Epithelial cell of esophagus (primary cell): ENCODE measurements around the gene MAP2K5.

ENCODE experiments used
- DNase-seq: peaks from one replicate; pipeline ENCODE4 v3.0.0; 2010; ENCODE audit warnings: low read depth
- H3K4me3 ChIP-seq: 2 replicates; pipeline ENCODE4 v1.5.1; 2011; ENCODE audit warnings: mild to moderate bottlenecking, low read length, control low read depth
- TF ChIP-seq, protein P1 (sequence below): IDR thresholded peaks from 2 replicates; pipeline ENCODE4 v1.5.1; 2011; ENCODE audit warnings: low read depth, mild to moderate bottlenecking, low read length, control low read depth, inconsistent platforms; ENCODE audit not compliant: insufficient read depth; ENCODE audit errors: missing control alignments

The MAP2K5 gene

GRCh38 chr15:67700023-67700422, 157.5 kb downstream of the MAP2K5 start:
- no peak for DNase-seq
- TF ChIP-seq, protein P1, sequence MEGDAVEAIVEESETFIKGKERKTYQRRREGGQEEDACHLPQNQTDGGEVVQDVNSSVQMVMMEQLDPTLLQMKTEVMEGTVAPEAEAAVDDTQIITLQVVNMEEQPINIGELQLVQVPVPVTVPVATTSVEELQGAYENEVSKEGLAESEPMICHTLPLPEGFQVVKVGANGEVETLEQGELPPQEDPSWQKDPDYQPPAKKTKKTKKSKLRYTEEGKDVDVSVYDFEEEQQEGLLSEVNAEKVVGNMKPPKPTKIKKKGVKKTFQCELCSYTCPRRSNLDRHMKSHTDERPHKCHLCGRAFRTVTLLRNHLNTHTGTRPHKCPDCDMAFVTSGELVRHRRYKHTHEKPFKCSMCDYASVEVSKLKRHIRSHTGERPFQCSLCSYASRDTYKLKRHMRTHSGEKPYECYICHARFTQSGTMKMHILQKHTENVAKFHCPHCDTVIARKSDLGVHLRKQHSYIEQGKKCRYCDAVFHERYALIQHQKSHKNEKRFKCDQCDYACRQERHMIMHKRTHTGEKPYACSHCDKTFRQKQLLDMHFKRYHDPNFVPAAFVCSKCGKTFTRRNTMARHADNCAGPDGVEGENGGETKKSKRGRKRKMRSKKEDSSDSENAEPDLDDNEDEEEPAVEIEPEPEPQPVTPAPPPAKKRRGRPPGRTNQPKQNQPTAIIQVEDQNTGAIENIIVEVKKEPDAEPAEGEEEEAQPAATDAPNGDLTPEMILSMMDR: no peak
- H3K4me3 ChIP-seq: no peak overlapping the region

- TF ChIP-seq, protein P1: no peak
- DNase-seq: no peak
- H3K4me3 ChIP-seq: no peak overlapping the region
These were observed 159.2 kb downstream of the MAP2K5 start for GRCh38 chr15:67701669-67702068.

DNA sequence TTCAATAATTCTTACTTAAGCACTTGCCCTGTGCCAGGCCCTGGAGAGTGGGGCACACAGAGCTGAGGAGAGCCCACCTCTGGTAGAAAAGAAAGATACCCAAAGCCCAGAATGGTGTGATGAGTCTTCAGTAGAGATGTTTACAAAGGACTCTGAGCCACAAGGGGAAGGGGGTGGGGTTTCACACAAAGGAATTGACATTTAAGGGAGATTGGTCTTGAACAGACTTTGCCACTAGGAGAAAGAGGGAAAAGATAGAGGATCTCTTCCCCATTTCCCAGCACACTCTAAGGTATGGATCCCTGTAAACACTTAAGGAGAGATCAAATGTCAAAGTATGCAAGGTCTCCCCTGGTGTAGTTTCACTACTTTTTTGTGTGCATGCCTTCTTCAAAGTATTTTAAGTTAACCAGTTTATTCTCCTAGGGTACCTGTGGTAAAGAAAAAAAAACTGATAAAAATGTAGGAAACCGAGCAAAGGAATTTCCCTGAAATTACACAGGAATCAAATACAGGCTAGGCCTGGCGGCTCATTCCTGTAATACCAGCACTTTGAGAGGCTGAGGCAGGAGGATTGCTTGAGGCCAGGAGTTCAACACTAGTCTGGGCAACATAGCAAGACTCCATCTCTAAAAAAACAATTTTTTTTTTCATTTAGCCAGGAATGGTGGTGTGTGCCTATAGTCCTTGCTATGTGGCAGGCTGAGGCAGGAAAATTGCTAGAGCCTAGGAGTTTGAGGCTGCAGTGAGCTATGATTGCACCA, 165.2 kb downstream of the MAP2K5 start:
- no peak for DNase-seq
- no peak overlapping the region for H3K4me3 ChIP-seq
- TF ChIP-seq, protein P1: no peak

- no peak overlapping the region for H3K4me3 ChIP-seq
- TF ChIP-seq, protein P1: no peak
- no peak for DNase-seq
These were observed 166.0 kb downstream of the MAP2K5 start for GRCh38 chr15:67708500-67708899.

DNA sequence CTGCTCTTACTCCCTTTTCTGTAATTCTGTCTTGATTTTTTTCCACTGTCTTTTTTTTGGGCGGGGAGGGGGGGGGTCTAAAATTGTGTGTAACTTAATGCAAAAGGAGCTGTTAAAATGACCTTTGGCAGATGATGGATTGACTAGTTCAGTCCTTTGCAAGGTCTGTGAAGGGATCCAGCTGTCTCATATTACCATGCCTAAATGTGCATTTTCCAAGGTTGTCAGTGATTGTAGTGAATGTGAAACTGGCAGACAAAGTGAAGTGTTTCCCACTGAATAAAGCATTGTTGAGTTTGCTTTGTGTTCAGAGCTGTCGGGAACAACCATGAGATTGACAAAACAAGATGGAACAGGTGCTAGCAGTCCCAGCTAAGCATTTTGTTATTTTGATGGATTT, 172.7 kb downstream of the MAP2K5 start:
- TF ChIP-seq, protein P1: no peak
- DNase-seq: no peak
- H3K4me3 ChIP-seq: no peak overlapping the region

- TF ChIP-seq, protein P1: no peak
- no peak for DNase-seq
- no peak overlapping the region for H3K4me3 ChIP-seq
These were observed 173.7 kb downstream of the MAP2K5 start for GRCh38 chr15:67716171-67716570.

GRCh38 chr15:67717776-67718175, 175.3 kb downstream of the MAP2K5 start:
- TF ChIP-seq, protein P1: no peak
- no peak for DNase-seq
- no peak overlapping the region for H3K4me3 ChIP-seq
